AG09309 (cell line): ENCODE measurements around the gene PROK1.

Experiments
- DNase-seq: peaks from one replicate; pipeline ENCODE4 v3.0.0-alpha.2; 2010; ENCODE audit warnings: low read depth
- H3K4me3 ChIP-seq: 2 replicates; pipeline ENCODE4 v1.5.1; 2011; ENCODE audit warnings: mild to moderate bottlenecking, low read depth, low read length, moderate library complexity; ENCODE audit not compliant: control insufficient read depth
- CTCF ChIP-seq: IDR thresholded peaks from 2 replicates; pipeline ENCODE4 v1.5.1; 2011; ENCODE audit warnings: mild to moderate bottlenecking, low read depth, low read length, inconsistent platforms; ENCODE audit not compliant: insufficient read depth, control insufficient read depth; ENCODE audit errors: missing control alignments

The PROK1 gene

GRCh38 chr1:110455151-110455550 lies 4.2 kb downstream of the PROK1 start:
- no peak for DNase-seq
- no peak overlapping the region for H3K4me3 ChIP-seq
- no peak for TF ChIP-seq CTCF

DNA sequence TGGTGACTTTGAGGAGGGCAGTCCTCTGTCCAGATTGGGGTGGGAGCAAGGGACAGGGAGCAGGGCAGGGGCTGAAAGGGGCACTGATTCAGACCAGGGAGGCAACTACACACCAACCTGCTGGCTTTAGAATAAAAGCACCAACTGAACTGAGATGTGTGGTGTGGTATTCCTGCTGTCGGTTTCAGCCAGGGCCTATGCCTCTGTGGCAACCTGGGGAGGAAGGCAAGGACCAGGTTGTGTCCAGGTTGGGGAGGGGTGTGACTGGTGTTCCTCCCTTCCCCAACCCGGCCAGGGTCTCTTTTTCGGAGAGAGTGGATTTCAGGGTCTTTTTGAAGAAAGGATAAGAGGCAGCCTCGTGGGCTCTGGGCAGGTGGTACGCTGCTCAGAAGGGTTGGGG lies 6.3 kb downstream of the PROK1 start:
- no peak for DNase-seq
- no peak for TF ChIP-seq CTCF

DNA sequence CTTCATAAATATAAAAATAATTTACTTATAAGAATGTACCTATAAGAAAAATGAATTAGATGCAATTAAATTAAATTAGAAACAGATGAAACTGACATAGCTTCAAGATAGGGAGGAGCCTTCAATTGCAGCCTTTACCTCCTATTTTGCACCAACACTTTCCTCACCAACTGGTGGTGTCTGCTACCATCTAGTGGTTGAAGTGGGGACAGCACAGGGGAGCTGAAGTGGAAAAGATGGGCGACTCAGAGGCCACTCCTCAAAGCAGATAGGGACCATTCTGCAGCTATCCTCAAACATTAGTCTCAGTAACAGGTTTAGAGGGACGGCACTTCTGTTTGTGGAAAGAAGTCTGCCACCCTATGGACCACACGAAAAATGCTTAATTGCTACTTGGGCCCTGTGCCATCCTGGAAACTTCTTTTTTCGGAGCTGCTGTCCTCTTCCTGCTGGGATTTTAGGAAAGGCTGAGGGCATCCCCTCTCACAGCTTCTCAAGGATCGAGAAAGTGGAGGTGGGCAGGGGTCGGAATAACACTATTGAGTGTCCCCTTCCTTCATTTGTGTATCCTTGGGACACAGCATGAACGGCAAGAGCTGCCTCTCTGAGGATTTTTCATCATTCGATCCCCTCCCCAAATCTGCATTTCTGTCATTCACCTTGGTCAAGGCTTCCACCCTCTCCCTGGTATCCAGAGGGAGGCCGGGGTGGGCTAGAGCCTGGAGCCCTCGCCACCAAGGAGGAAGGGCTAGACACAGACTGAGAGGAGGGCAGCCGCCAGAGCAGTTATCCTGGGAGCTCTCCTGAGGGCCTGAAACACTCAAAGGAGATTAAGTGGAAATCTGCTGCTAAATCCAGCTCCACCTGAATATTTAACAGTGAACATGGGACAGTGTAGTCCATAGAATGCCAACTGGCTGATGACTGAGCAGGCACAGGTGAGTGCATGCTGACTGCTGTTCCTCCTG lies 9.6 kb downstream of the PROK1 start:
- peak; percentile 95 for TF ChIP-seq CTCF
- DNase-seq: peak; percentile 54
- H3K4me3 ChIP-seq: no peak overlapping the region

More for the DNA sequence above, 6.3 kb downstream of the PROK1 start:
- no peak overlapping the region for H3K4me3 ChIP-seq

- H3K4me3 ChIP-seq: no peak overlapping the region
- no peak for TF ChIP-seq CTCF
- DNase-seq: no peak
Observed at GRCh38 chr1:110462093-110462492, 11.1 kb downstream of the PROK1 start.

DNA sequence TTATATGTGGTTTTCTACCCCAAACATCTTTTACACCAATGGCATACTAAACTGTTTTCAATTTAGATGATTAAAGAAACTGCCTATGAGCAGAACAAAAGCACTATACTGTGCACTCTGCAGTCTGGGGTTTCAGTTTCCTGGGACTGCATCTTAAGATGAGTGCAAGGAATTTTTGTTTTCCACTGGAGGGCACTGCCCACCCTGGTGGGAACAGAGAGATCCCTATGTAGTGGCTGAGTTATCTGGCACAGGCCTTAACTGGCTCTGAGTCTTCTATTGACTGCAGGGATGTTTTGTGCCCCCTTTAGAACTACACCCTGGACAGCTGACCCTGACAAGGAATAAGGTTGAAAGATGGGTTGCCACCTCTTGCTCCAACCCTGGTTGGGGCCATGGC lies 12.0 kb downstream of the PROK1 start:
- DNase-seq: no peak
- peak; percentile 12 for TF ChIP-seq CTCF

GRCh38 chr1:110463725-110464124 lies 12.8 kb downstream of the PROK1 start:
- DNase-seq: no peak
- no peak overlapping the region for H3K4me3 ChIP-seq
- TF ChIP-seq CTCF: no peak

More for the DNA sequence above, 12.0 kb downstream of the PROK1 start:
- no peak overlapping the region for H3K4me3 ChIP-seq
